GM18873 (cell line): ENCODE results near the gene PSG4.
"Not testable (repeated sequence)": the region's sequence is repeated elsewhere in the genome, so short reads cannot be mapped to it uniquely, and the experiment has no call there.

ENCODE experiments used
- ATAC-seq: cut with Tn5 transposase; IDR thresholded peaks from one replicate; pipeline ENCODE4 v1.9.1; 2021; ENCODE audit warnings: mild to moderate bottlenecking, moderate library complexity, moderate number of reproducible peaks; ENCODE audit not compliant: unreplicated experiment, low FRiP score

The PSG4 gene

GRCh38 chr19:43201337-43201801 is 4.1 kb downstream of the PSG4 start:
- ATAC-seq, result not testable (repeated sequence)

GRCh38 chr19:43198686-43199419 is 6.6 kb downstream of the PSG4 start:
- not testable (repeated sequence) for ATAC-seq

DNA sequence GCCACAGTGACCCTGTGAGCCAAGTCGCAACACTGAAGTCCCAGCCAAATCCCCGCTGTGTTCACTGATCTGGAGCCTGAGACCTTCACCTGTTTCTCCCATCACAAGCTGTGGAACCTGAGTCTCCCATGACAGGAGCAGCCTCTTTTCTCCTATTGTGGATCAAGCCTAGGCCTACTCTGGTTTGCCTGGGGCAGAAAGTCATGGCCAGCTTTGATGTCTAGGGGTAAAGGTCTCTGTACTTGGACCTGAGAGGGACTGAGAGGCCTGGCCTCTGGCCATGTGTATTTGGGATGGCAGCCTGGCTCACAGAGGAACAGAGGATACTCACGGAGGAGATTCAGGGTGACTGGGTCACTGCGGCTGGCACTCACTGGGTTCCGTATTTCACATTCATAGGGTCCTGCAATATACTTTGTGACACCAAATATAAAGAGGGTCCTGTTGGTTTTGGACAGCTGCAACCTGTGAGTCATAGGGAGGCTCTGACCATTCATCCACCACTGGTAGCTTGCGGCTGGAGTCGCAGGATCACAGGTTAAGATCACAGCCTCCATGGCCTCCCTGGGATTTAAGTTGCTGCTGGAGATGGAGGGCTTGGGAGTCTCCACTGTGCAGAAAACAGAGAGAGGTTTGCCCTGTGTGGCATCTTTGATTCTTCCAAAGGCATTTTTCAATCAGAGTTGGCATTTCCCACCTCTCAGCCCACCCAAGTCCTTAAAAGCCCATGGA is 7.6 kb downstream of the PSG4 start:
- not testable (repeated sequence) for ATAC-seq

- not testable (repeated sequence) for ATAC-seq
These were observed 11.0 kb downstream of the PSG4 start for GRCh38 chr19:43194397-43194796.

- ATAC-seq, result not testable (repeated sequence)
These were observed 12.9 kb downstream of the PSG4 start for GRCh38 chr19:43192381-43193155.

- ATAC-seq, result not testable (repeated sequence)
These were observed 17.3 kb downstream of the PSG4 start for GRCh38 chr19:43188092-43188491.

DNA sequence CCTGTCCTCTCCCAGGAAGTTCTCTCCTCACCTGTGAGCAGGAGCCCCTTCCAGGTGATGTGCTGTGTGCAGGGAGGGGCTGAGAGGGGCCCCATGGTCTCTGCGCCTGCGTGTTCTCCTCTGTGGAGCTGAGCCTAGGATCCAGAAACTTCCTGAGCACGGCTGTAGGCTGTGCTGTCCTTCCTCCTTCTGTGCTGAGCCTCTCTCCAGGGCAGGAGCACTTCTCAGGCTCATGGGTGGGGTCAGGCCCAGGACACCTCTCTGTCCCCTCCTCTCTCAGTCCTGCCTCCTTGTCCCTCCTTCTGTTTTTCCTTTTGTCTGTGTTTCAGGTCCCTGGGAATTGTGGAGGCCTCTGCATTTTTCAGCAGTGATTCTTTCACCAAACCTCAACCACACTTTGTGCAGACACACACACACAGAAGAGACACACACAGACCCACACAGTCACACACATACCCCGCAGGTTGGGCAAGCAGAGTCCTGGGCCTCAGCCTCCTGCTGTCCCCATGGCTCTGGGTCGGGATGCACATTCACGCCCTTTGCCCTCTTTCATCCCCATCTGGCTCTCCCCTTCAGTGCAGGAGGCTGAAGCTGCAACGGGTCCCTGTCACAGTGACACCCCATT is 19.0 kb downstream of the PSG4 start, which contains the start of gene PSG5:
PSG5 (minus strand) TSS at position 226 of the 625 bp plus-strand sequence; CDS start at position 95, 131 bp downstream.
- not testable (repeated sequence) for ATAC-seq

- not testable (repeated sequence) for ATAC-seq
These were observed 23.3 kb downstream of the PSG4 start for GRCh38 chr19:43181869-43182771.

DNA sequence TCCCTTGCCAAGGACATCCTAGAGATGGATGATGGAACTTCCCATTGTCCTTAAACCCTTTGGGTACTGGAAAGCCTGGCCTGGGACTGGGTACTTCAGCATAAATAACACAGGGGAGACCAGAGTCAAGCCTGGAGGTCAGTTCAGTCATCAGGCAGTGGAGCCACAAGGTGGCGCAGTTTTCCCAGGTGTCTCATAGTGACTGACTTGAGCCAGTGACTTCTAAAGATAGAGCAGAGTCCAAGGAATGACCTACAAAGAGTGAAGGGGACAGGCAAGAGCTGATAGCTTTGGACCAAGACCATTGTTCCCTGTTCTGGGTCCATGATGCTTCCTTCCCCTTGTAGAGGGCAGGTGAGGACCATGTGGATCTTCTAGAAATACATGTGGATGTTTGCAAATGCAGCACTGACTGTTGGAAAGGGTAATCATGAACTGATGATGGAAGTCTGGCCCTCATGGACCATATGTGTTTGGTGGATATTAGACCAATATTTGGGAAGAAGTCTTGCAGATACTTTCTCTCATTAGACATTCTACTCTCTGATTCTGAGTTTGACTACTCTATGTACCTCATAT is 25.8 kb downstream of the PSG4 start:
- not testable (repeated sequence) for ATAC-seq

- ATAC-seq, result not testable (repeated sequence)
These were observed 26.9 kb downstream of the PSG4 start for GRCh38 chr19:43178577-43178976.

DNA sequence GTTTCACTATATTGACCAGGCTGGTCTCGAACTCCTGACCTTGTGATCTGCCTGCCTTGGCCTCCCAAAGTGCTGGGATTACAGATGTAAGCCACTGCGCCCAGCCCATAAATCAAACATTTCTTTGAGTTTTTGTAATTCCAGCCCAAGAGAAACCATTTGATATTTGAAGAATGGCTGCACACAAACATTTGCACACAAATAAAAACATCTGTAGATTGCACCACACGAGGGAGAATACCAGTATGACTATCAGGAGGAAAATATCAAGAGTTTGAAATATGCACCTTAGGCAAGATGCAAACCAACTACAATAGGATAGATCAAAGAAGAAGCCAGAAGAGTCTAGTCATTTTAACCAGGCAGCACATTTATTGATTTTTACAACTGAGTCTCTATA is 39.5 kb downstream of the PSG4 start:
- not testable (repeated sequence) for ATAC-seq

- ATAC-seq, result not testable (repeated sequence)
These were observed 42.3 kb downstream of the PSG4 start for GRCh38 chr19:43163135-43163534.

DNA sequence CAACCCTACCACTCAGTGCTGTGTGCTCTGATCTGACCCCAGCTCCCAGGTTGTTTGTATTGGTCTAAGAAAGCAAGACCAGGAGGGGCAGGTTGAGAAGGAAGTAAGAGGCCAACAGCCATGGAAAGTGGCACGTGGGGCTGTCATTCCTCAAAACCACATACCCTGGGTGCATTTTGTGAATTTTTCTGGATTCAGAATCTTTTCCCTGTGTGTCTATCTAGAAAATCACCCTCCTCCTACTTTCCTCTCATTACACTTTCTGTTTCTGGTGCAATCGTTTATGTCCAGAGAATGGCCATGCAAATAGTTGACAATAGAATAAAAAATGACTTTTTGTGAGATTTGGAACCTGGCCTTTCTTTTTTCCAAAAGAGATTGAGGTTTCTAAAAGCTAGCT is 43.2 kb downstream of the PSG4 start:
- ATAC-seq, result not testable (repeated sequence)

GRCh38 chr19:43152214-43152613 is 53.2 kb downstream of the PSG4 start:
- ATAC-seq, result no peak

DNA sequence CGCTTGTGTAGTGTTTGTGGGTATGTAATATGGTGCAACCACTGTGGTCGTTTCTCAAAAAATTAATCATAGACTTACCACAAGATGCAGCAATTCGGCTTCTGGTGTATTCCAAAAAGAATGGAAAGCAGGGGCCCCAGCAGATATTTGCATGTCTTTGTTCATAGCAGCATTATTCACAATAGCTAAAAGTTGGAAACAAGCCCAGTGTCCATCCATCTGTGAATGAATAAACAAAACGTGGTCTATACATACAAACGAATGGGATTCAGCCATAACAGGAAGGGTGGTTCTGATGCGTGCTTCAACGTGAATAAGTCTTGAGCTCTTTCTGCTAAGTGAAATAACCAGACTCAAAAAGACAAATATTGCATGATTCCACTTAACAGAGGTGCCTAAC is 55.6 kb downstream of the PSG4 start:
- not testable (repeated sequence) for ATAC-seq

GRCh38 chr19:43148233-43148632 is 57.2 kb downstream of the PSG4 start:
- ATAC-seq, result no peak
